ENCODE data around the gene CABP4.

The CABP4 gene

GRCh38 chr11:67410369-67410831, 44.8 kb upstream of the CABP4 start:
- H2BK120ac ChIP-seq (ENCODE audit: low read depth, low read length), result no peak overlapping the region

GRCh38 chr11:67410984-67411784, 44.0 kb upstream of the CABP4 start:
- H3K4me3 ChIP-seq (ENCODE audit: insufficient read depth in 1 of 2, low read depth in 1 of 2, low read length in 2 of 2), result no peak overlapping the region
- H3K9me3 ChIP-seq (ENCODE audit: control insufficient read depth, low read length), result no peaks in the 10 kb centered on the region
- H2BK15ac ChIP-seq (ENCODE audit: low read depth, poor library complexity, severe bottlenecking), result no peak overlapping the region
- H2BK5ac ChIP-seq (ENCODE audit: low read depth, low read length, poor library complexity, severe bottlenecking), result no peak overlapping the region
- no peak overlapping the region for H3K27ac ChIP-seq (ENCODE audit: low read length, poor library complexity, severe bottlenecking)
- H2AFZ ChIP-seq (ENCODE audit: low read depth, low read length), result no peak overlapping the region
- no peak overlapping the region for H2BK12ac ChIP-seq (ENCODE audit: low read length in 2 of 2)
- no peak overlapping the region for H2AK5ac ChIP-seq (ENCODE audit: low read length, severe bottlenecking)
- no peak overlapping the region for H4K8ac ChIP-seq (ENCODE audit: low read length)
- peaks cover 22% of the 10 kb centered on the region for H3K4me1 ChIP-seq (ENCODE audit: control insufficient read depth, insufficient read depth, low read depth, low read length)
- no peak overlapping the region for H3K18ac ChIP-seq (ENCODE audit: low read depth in 1 of 2, low read length in 2 of 2)
- H4K91ac ChIP-seq (ENCODE audit: low read length), result no peak overlapping the region
- no peak overlapping the region for H2BK120ac ChIP-seq (ENCODE audit: low read depth, low read length)
- H3K23ac ChIP-seq (ENCODE audit: low read length in 2 of 2), result no peak overlapping the region
- H3K4ac ChIP-seq (ENCODE audit: low read depth in 1 of 2, low read length in 2 of 2), result no peak overlapping the region
- no peak overlapping the region for H3K9ac ChIP-seq (ENCODE audit: low read length)
- H3K4me2 ChIP-seq (ENCODE audit: low read length, poor library complexity, severe bottlenecking), result no peak overlapping the region
- H3K79me1 ChIP-seq (replicated peaks; ENCODE audit: low read length, poor library complexity, severe bottlenecking), result no peaks in the 10 kb centered on the region
- WGBS, result 82% methylated on average over 17 of the region's 17 CpGs
- H3K27me3 ChIP-seq (ENCODE audit: control insufficient read depth in 1 of 2, insufficient read depth in 1 of 2, low read length in 2 of 2), result peaks cover 43 to 86% of the 10 kb centered on the region in 2 experiments
- no peak overlapping the region for H3K14ac ChIP-seq (ENCODE audit: low read length in 2 of 2)
- no peaks in the 10 kb centered on the region for H3K36me3 ChIP-seq (ENCODE audit: control insufficient read depth in 1 of 2, insufficient read depth in 2 of 2, low read depth in 1 of 2, low read length in 2 of 2)
- DNase-seq, result no peak

More at GRCh38 chr11:67410369-67410831, 44.8 kb upstream of the CABP4 start:
- no peak for DNase-seq
- Histone ChIP-seq H3K23ac (ENCODE audit: low read length in 2 of 2) (no peak overlapping the region), H3K27me3 (ENCODE audit: control insufficient read depth in 1 of 2, insufficient read depth in 1 of 2, low read length in 2 of 2) (peaks cover 43 to 87% of the 10 kb centered on the region in 2 experiments), H4K91ac (ENCODE audit: low read length) (no peak overlapping the region), H3K4ac (ENCODE audit: low read depth in 1 of 2, low read length in 2 of 2) (no peak overlapping the region), H3K14ac (ENCODE audit: low read length in 2 of 2) (no peak overlapping the region), H3K4me1 (ENCODE audit: control insufficient read depth, insufficient read depth, low read depth, low read length) (peaks cover 15% of the 10 kb centered on the region), H3K18ac (ENCODE audit: low read depth in 1 of 2, low read length in 2 of 2) (no peak overlapping the region), H2BK12ac (ENCODE audit: low read length in 2 of 2) (no peak overlapping the region), H2BK5ac (ENCODE audit: low read depth, low read length, poor library complexity, severe bottlenecking) (no peak overlapping the region), H2BK15ac (ENCODE audit: low read depth, poor library complexity, severe bottlenecking) (no peak overlapping the region), H3K27ac (ENCODE audit: low read length, poor library complexity, severe bottlenecking) (no peak overlapping the region), H3K4me3 (ENCODE audit: insufficient read depth in 1 of 2, low read depth in 1 of 2, low read length in 2 of 2) (no peak overlapping the region), H3K9me3 (ENCODE audit: control insufficient read depth, low read length) (no peaks in the 10 kb centered on the region), H2AFZ (ENCODE audit: low read depth, low read length) (no peak overlapping the region), H2AK5ac (ENCODE audit: low read length, severe bottlenecking) (no peak overlapping the region), H3K79me1 (replicated peaks; ENCODE audit: low read length, poor library complexity, severe bottlenecking) (no peaks in the 10 kb centered on the region), H3K36me3 (ENCODE audit: control insufficient read depth in 1 of 2, insufficient read depth in 2 of 2, low read depth in 1 of 2, low read length in 2 of 2) (no peaks in the 10 kb centered on the region), H4K8ac (ENCODE audit: low read length) (no peak overlapping the region), H3K4me2 (ENCODE audit: low read length, poor library complexity, severe bottlenecking) (no peak overlapping the region), H3K9ac (ENCODE audit: low read length) (no peak overlapping the region)
- 82% methylated on average over 14 of the region's 15 CpGs for WGBS

- DNase-seq, result no peak
- no peak overlapping the region for H2BK15ac ChIP-seq (ENCODE audit: low read depth, poor library complexity, severe bottlenecking)
- peaks cover 23% of the 10 kb centered on the region for H3K4me1 ChIP-seq (ENCODE audit: control insufficient read depth, insufficient read depth, low read depth, low read length)
- no peak overlapping the region for H3K4me2 ChIP-seq (ENCODE audit: low read length, poor library complexity, severe bottlenecking)
- H3K9ac ChIP-seq (ENCODE audit: low read length), result no peak overlapping the region
- H2BK120ac ChIP-seq (ENCODE audit: low read depth, low read length), result no peak overlapping the region
- no peak overlapping the region for H3K23ac ChIP-seq (ENCODE audit: low read length in 2 of 2)
- no peak overlapping the region for H2AK5ac ChIP-seq (ENCODE audit: low read length, severe bottlenecking)
- no peak overlapping the region for H4K91ac ChIP-seq (ENCODE audit: low read length)
- H3K18ac ChIP-seq (ENCODE audit: low read depth in 1 of 2, low read length in 2 of 2), result no peak overlapping the region
- H3K4ac ChIP-seq (ENCODE audit: low read depth in 1 of 2, low read length in 2 of 2), result no peak overlapping the region
- 89% methylated on average over 7 of the region's 7 CpGs for WGBS
- H2BK5ac ChIP-seq (ENCODE audit: low read depth, low read length, poor library complexity, severe bottlenecking), result no peak overlapping the region
- no peak overlapping the region for H4K8ac ChIP-seq (ENCODE audit: low read length)
- no peak overlapping the region for H3K27ac ChIP-seq (ENCODE audit: low read length, poor library complexity, severe bottlenecking)
- H2BK12ac ChIP-seq (ENCODE audit: low read length in 2 of 2), result no peak overlapping the region
- no peaks in the 10 kb centered on the region for H3K36me3 ChIP-seq (ENCODE audit: control insufficient read depth in 1 of 2, insufficient read depth in 2 of 2, low read depth in 1 of 2, low read length in 2 of 2)
- H3K9me3 ChIP-seq (ENCODE audit: control insufficient read depth, low read length), result no peaks in the 10 kb centered on the region
- no peaks in the 10 kb centered on the region for H3K79me1 ChIP-seq (replicated peaks; ENCODE audit: low read length, poor library complexity, severe bottlenecking)
- no peak overlapping the region for H3K14ac ChIP-seq (ENCODE audit: low read length in 2 of 2)
- peaks cover 43 to 88% of the 10 kb centered on the region in 2 experiments for H3K27me3 ChIP-seq (ENCODE audit: control insufficient read depth in 1 of 2, insufficient read depth in 1 of 2, low read length in 2 of 2)
- H3K4me3 ChIP-seq (ENCODE audit: insufficient read depth in 1 of 2, low read depth in 1 of 2, low read length in 2 of 2), result no peak overlapping the region
- H2AFZ ChIP-seq (ENCODE audit: low read depth, low read length), result no peak overlapping the region
Observed at GRCh38 chr11:67411785-67412152, 43.4 kb upstream of the CABP4 start.

GRCh38 chr11:67412495-67413179, 42.5 kb upstream of the CABP4 start:
- Histone ChIP-seq H3K79me1 (replicated peaks; ENCODE audit: low read length, poor library complexity, severe bottlenecking) (no peaks in the 10 kb centered on the region), H3K27me3 (ENCODE audit: control insufficient read depth in 1 of 2, insufficient read depth in 1 of 2, low read length in 2 of 2) (peaks cover 43 to 81% of the 10 kb centered on the region in 2 experiments), H3K9me3 (ENCODE audit: control insufficient read depth, low read length) (no peaks in the 10 kb centered on the region), H4K8ac (ENCODE audit: low read length) (peak overlapping the region; percentile 12), H2AK5ac (ENCODE audit: low read length, severe bottlenecking) (no peak overlapping the region), H3K4ac (ENCODE audit: low read depth in 1 of 2, low read length in 2 of 2) (no peak overlapping the region), H3K9ac (ENCODE audit: low read length) (no peak overlapping the region), H3K23ac (ENCODE audit: low read length in 2 of 2) (no peak overlapping the region), H2BK12ac (ENCODE audit: low read length in 2 of 2) (no peak overlapping the region), H3K14ac (ENCODE audit: low read length in 2 of 2) (no peak overlapping the region), H3K4me1 (ENCODE audit: control insufficient read depth, insufficient read depth, low read depth, low read length) (peaks cover 21% of the 10 kb centered on the region), H3K18ac (ENCODE audit: low read depth in 1 of 2, low read length in 2 of 2) (no peak overlapping the region), H2AFZ (ENCODE audit: low read depth, low read length) (no peak overlapping the region), H2BK5ac (ENCODE audit: low read depth, low read length, poor library complexity, severe bottlenecking) (no peak overlapping the region), H3K4me2 (ENCODE audit: low read length, poor library complexity, severe bottlenecking) (no peak overlapping the region), H3K36me3 (ENCODE audit: control insufficient read depth in 1 of 2, insufficient read depth in 2 of 2, low read depth in 1 of 2, low read length in 2 of 2) (no peaks in the 10 kb centered on the region), H4K91ac (ENCODE audit: low read length) (no peak overlapping the region), H3K27ac (ENCODE audit: low read length, poor library complexity, severe bottlenecking) (no peak overlapping the region), H2BK120ac (ENCODE audit: low read depth, low read length) (no peak overlapping the region), H2BK15ac (ENCODE audit: low read depth, poor library complexity, severe bottlenecking) (no peak overlapping the region), H3K4me3 (ENCODE audit: insufficient read depth in 1 of 2, low read depth in 1 of 2, low read length in 2 of 2) (no peak overlapping the region)
- DNase-seq, result no peak
- WGBS, result 79% methylated on average over 9 of the region's 9 CpGs

Data from mesenchymal stem cell (in vitro differentiated cells and primary cell).